Gastroesophageal sphincter (tissue), 3 donors: ENCODE results near the gene TAX1BP1.

Experiments
- EP300 ChIP-seq: sonication (generic); formaldehyde crosslinking; IDR thresholded peaks from one replicate; pipeline ENCODE4 v1.6.1; 2017; ENCODE audit warnings: antibody characterized with exemption, mild to moderate bottlenecking
- POLR2A ChIP-seq, 2 donors: fragments of 450-650 bp; IDR thresholded peaks; one replicate each; pipeline ENCODE4 v1.6.1; 2017; ENCODE audit warnings: antibody characterized with exemption in 2 of 2, mild to moderate bottlenecking in 2 of 2, moderate library complexity in 1 of 2
- TF ChIP-seq, protein P1 (sequence below), 4 experiments: fragments of 200-600 bp in 2 of 4; fragments of 450-650 bp in 2 of 4; sonication (generic) in 1 of 4; IDR thresholded peaks; one replicate each; pipeline ENCODE4 v1.5.1; 2017 to 2019; ENCODE audit warnings: antibody characterized with exemption in 4 of 4, mild to moderate bottlenecking in 2 of 4, moderate library complexity in 2 of 4

DNA sequence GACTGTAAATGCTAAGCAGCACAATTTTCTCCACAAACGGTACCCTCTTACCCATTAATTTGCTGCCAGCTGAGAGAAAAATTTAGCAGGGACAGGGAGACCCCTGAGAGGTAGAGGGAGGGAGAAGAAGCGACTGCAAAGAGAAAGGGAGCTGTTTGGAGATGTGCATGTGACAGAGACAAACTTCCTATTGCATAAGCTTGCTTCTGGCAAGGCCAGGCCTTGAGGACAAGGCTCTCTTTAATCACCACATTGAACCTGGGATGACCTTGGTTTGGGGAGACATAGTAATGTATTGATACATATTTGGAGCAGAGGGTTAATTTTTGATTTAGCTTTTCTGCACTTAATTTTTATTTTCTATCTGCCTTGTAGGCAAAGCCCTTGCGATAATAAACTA, 46.2 kb upstream of the TAX1BP1 start:
- TF ChIP-seq, protein P1, sequence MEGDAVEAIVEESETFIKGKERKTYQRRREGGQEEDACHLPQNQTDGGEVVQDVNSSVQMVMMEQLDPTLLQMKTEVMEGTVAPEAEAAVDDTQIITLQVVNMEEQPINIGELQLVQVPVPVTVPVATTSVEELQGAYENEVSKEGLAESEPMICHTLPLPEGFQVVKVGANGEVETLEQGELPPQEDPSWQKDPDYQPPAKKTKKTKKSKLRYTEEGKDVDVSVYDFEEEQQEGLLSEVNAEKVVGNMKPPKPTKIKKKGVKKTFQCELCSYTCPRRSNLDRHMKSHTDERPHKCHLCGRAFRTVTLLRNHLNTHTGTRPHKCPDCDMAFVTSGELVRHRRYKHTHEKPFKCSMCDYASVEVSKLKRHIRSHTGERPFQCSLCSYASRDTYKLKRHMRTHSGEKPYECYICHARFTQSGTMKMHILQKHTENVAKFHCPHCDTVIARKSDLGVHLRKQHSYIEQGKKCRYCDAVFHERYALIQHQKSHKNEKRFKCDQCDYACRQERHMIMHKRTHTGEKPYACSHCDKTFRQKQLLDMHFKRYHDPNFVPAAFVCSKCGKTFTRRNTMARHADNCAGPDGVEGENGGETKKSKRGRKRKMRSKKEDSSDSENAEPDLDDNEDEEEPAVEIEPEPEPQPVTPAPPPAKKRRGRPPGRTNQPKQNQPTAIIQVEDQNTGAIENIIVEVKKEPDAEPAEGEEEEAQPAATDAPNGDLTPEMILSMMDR (IDR thresholded peaks at IDR 0.05) = no peak
- no peak for TF ChIP-seq POLR2A (IDR thresholded peaks at IDR 0.05)
- TF ChIP-seq EP300 = no peak
